GM13977 (cell line): ENCODE data around the gene GPR137C.
"Not testable (repeated sequence)": the region's sequence is repeated elsewhere in the genome, so short reads cannot be mapped to it uniquely, and the experiment has no call there.

Experiments
- DNase-seq: peaks from one replicate; pipeline ENCODE4 v3.0.0; 2012; ENCODE audit warnings: low spot score
- CTCF ChIP-seq: IDR thresholded peaks from 2 replicates; pipeline ENCODE4 v1.5.1; 2012; ENCODE audit warnings: mild to moderate bottlenecking, control low read depth; ENCODE audit not compliant: insufficient read depth; ENCODE audit errors: extremely low read depth, missing control alignments
- in situ Hi-C: fragments of 300-500 bp; cut with MboI; formaldehyde crosslinking; loops from one replicate; pipeline ENCODE4 v1.12.0; 2022; ENCODE audit warnings: low sequenced_read_pairs, low pct_unique_long_range_greater_than_20kb, mixed read lengths, inconsistent platforms; ENCODE audit not compliant: unreplicated experiment

Gene GPR137C

DNA sequence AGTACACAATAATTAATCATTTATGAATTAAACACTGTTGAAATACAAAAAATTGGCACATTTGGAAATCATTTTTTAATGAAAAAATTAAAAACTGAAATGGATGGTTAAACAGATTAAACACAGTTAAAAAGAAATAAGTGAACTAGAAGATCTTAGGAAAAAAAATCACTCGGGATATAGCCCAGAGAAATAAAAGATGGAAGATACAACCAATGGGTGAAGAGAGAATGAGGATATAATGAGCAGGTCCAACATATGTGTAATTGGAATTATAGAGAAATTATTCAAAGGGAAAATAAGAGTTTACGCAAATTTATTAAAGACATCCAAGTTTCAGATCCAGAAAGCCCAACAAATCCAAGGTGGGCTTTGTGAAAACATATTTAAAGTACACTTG is 6.1 kb downstream of the GPR137C start:
- DNase-seq: no peak
- no peak for TF ChIP-seq CTCF
- in situ Hi-C loops: no loop called here

GRCh38 chr14:52563120-52563519 is 10.5 kb downstream of the GPR137C start:
- in situ Hi-C loops: no loop called here
- no peak for TF ChIP-seq CTCF
- no peak for DNase-seq

GRCh38 chr14:52568454-52568853 is 15.8 kb downstream of the GPR137C start:
- in situ Hi-C loops, DNase-seq: not testable (repeated sequence)

- no peak for TF ChIP-seq CTCF
- DNase-seq: no peak
- in situ Hi-C loops: no loop called here
Measured at GRCh38 chr14:52575858-52576257, 23.2 kb downstream of the GPR137C start.

GRCh38 chr14:52583544-52583943 is 30.9 kb downstream of the GPR137C start:
- in situ Hi-C loops: no loop called here
- TF ChIP-seq CTCF: no peak
- DNase-seq: no peak

GRCh38 chr14:52589646-52590045 is 37.0 kb downstream of the GPR137C start:
- no peak for DNase-seq
- TF ChIP-seq CTCF: no peak
- in situ Hi-C loops: no loop called here

DNA sequence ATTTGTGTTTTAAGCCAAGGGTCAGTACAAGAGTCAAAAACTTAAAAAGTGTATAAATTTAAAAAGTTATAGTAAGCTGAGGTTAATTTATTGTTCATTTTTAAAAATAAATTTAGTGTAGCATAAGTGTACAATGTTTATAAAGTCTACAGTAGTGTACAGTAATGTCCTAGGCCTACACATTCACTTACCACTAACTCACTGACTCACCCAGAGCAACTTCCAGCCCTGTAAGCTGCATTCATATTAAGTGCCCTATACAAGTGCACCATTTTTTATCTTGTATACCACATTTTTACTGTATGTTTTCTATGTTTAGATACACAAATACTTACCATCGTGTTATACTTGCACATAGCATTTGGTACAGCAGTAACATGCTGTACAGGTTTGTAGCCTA is 37.7 kb downstream of the GPR137C start:
- no peak for DNase-seq
- in situ Hi-C loops: no loop called here
- TF ChIP-seq CTCF: no peak

- in situ Hi-C loops: no loop called here
- DNase-seq: no peak
- TF ChIP-seq CTCF: no peak
Measured at GRCh38 chr14:52596320-52596719, 43.7 kb downstream of the GPR137C start.
